GM23338 (cell line): ENCODE data around the gene ZNF469. TPM values are rescaled to one million over a fixed set of nuclear protein-coding genes. Genes with fewer than 3 reads are reported as not detected.

ENCODE experiments used
- ATAC-seq: fragments of 200-7000 bp; cut with Tn5 transposase; 3 replicates; pipeline ENCODE4 v1.9.1; 2020
- DNase-seq: peaks from one replicate; pipeline ENCODE4 v3.0.0-alpha.2; 2015; ENCODE audit warnings: low spot score
- H2AFZ ChIP-seq: fragments of 200-600 bp; sonication (generic); 2 replicates; pipeline ENCODE4 v1.8.0; 2016; ENCODE audit warnings: antibody characterized with exemption, mild to moderate bottlenecking, moderate library complexity
- H3F3A ChIP-seq: fragments of 200-600 bp; sonication (generic); replicated peaks from 2 replicates; pipeline ENCODE4 v1.8.0; 2017; ENCODE audit warnings: antibody characterized with exemption, mixed run types, low read depth
- H3K27ac ChIP-seq: fragments of 200-600 bp; sonication (generic); 2 replicates; pipeline ENCODE4 v1.6.1; 2016; ENCODE audit warnings: low read depth
- H3K27me3 ChIP-seq: fragments of 200-600 bp; sonication (generic); 2 replicates; pipeline ENCODE4 v1.8.0; 2016; ENCODE audit warnings: mild to moderate bottlenecking, mixed run types, moderate library complexity; ENCODE audit not compliant: insufficient read depth
- H3K36me3 ChIP-seq: fragments of 200-600 bp; sonication (generic); 2 replicates; pipeline ENCODE4 v1.8.0; 2016; ENCODE audit warnings: mild to moderate bottlenecking; ENCODE audit not compliant: insufficient read depth
- H3K4me1 ChIP-seq: fragments of 200-600 bp; sonication (generic); 2 replicates; pipeline ENCODE4 v1.8.0; 2016; ENCODE audit warnings: mild to moderate bottlenecking, moderate library complexity; ENCODE audit not compliant: insufficient read depth
- H3K4me2 ChIP-seq: fragments of 200-600 bp; sonication (generic); 2 replicates; pipeline ENCODE4 v1.7.1; 2017; ENCODE audit warnings: mixed run types
- H3K4me3 ChIP-seq: fragments of 200-600 bp; sonication (generic); 2 replicates; pipeline ENCODE4 v1.6.1; 2016; ENCODE audit warnings: mixed run types
- H3K79me2 ChIP-seq: fragments of 200-600 bp; sonication (generic); replicated peaks from 2 replicates; pipeline ENCODE4 v1.8.0; 2017; ENCODE audit warnings: mild to moderate bottlenecking; ENCODE audit not compliant: insufficient read depth
- H3K9me2 ChIP-seq: fragments of 200-600 bp; sonication (generic); 2 replicates; pipeline ENCODE4 v1.8.0; 2017; ENCODE audit not compliant: insufficient read depth
- H4K20me1 ChIP-seq: fragments of 200-600 bp; sonication (generic); replicated peaks from 2 replicates; pipeline ENCODE4 v1.8.0; 2017; ENCODE audit warnings: mild to moderate bottlenecking; ENCODE audit not compliant: insufficient read depth
- H3K27ac Mint-ChIP-seq: 2 replicates; pipeline ENCODE4 v1.8.0; 2020; ENCODE audit warnings: inconsistent platforms, mild to moderate bottlenecking, moderate library complexity, mixed read lengths
- H3K27me3 Mint-ChIP-seq: 3 replicates; pipeline ENCODE4 v1.8.0; 2022; ENCODE audit warnings: low read depth, mild to moderate bottlenecking, moderate library complexity, mixed read lengths, inconsistent platforms; ENCODE audit not compliant: insufficient read depth, poor library complexity
- H3K36me3 Mint-ChIP-seq: 3 replicates; pipeline ENCODE4 v1.8.0; 2021; ENCODE audit warnings: low read depth, mild to moderate bottlenecking, inconsistent platforms, moderate library complexity, mixed read lengths
- H3K4me1 Mint-ChIP-seq: 3 replicates; pipeline ENCODE4 v1.8.0; 2020; ENCODE audit warnings: mild to moderate bottlenecking, inconsistent platforms, mixed read lengths
- H3K4me3 Mint-ChIP-seq: 3 replicates; pipeline ENCODE4 v1.8.0; 2021; ENCODE audit warnings: moderate library complexity, mild to moderate bottlenecking, inconsistent platforms, mixed read lengths
- H3K9me3 Mint-ChIP-seq: 3 replicates; pipeline ENCODE4 v1.8.0; 2020; ENCODE audit warnings: moderate library complexity, mild to moderate bottlenecking, inconsistent platforms, mixed read lengths
- CREB1 ChIP-seq: fragments of 250-450 bp; sonication (Bioruptor Pico); IDR thresholded peaks from 2 replicates; pipeline ENCODE4 v1.5.0; 2020; ENCODE audit warnings: low read depth, mild to moderate bottlenecking, moderate library complexity
- EZH2 ChIP-seq: fragments of 200-600 bp; sonication (generic); IDR thresholded peaks from one replicate; pipeline ENCODE4 v1.8.0; 2017; ENCODE audit warnings: antibody characterized with exemption, mild to moderate bottlenecking, low read depth; ENCODE audit not compliant: unreplicated experiment
- EZH2phosphoT487 ChIP-seq: fragments of 200-600 bp; sonication (generic); IDR thresholded peaks from one replicate; pipeline ENCODE4 v1.8.1; 2018; ENCODE audit warnings: antibody characterized with exemption; ENCODE audit not compliant: unreplicated experiment
- JUNB ChIP-seq: IDR thresholded peaks from one replicate; pipeline ENCODE4 v1.6.1; 2016; ENCODE audit warnings: antibody characterized with exemption; ENCODE audit not compliant: unreplicated experiment
- NANOG ChIP-seq: IDR thresholded peaks from 2 replicates; pipeline ENCODE4 v1.6.1; 2016; ENCODE audit warnings: antibody characterized with exemption, borderline replicate concordance
- POLR2AphosphoS5 ChIP-seq: IDR thresholded peaks from 2 replicates; pipeline ENCODE4 v1.6.1; 2016; ENCODE audit warnings: antibody characterized with exemption, low read depth
- REST ChIP-seq: IDR thresholded peaks from one replicate; pipeline ENCODE4 v1.6.1; 2018; ENCODE audit warnings: antibody characterized with exemption; ENCODE audit not compliant: unreplicated experiment
- STAT1 ChIP-seq: IDR thresholded peaks from one replicate; pipeline ENCODE4 v1.6.1; 2016; ENCODE audit warnings: antibody characterized with exemption; ENCODE audit not compliant: unreplicated experiment
- ZNF114 ChIP-seq: fragments of 250-450 bp; sonication (Bioruptor Pico); IDR thresholded peaks from 2 replicates; pipeline ENCODE4 v1.5.0; 2020; ENCODE audit warnings: mild to moderate bottlenecking, moderate library complexity
- ZNF331 ChIP-seq: fragments of 250-450 bp; sonication (Bioruptor Pico); IDR thresholded peaks from 2 replicates; pipeline ENCODE4 v1.5.0; 2020; ENCODE audit warnings: low read depth, mild to moderate bottlenecking, moderate library complexity
- polyA plus RNA-seq: library from polyadenylated mRNA; unstranded; fragments of >200 nt; fragmentation: Nextera tagmentation; extraction: Ambion mirVana; gene quantifications from 2 replicates; pipeline ENCODE4 v1.2.1, GENCODE V29; 2016
- total RNA-seq: library from RNA; depleted of rRNA; stranded (reverse); fragments of >200 nt; shearing (Covaris generic); gene quantifications from 2 replicates; pipeline ENCODE4 v1.2.3, GENCODE V29; 2014
- TF ChIP-seq, protein P1 (sequence below), 2 experiments: fragments of 200-600 bp in 1 of 2; sonication (generic) in 1 of 2; conservative IDR thresholded peaks; 2 replicates each; pipeline versions ENCODE4 v1.5.1 to v1.6.1; 2016 to 2017; ENCODE audit warnings: antibody characterized with exemption in 2 of 2, low read depth in 2 of 2, mild to moderate bottlenecking in 2 of 2, moderate library complexity in 1 of 2
- TF ChIP-seq, protein P2 (sequence below): IDR thresholded peaks from 2 replicates; pipeline ENCODE4 v1.6.1; 2016; ENCODE audit warnings: antibody characterized with exemption
- TF ChIP-seq, protein P3 (sequence below): fragments of 250-450 bp; sonication (Bioruptor Pico); IDR thresholded peaks from 2 replicates; pipeline ENCODE4 v1.5.0; 2020; ENCODE audit warnings: mild to moderate bottlenecking, moderate library complexity

ZNF469 gene
- total and polyA plus RNA-seq, 2 experiments from 2014 or later: 0.23 to 1.9 TPM

GRCh38 chr16:88356727-88357199 lies 26.0 kb upstream of the ZNF469 start:
- H3K27me3 ChIP-seq: no peaks in the 10 kb centered on the region
- H3K4me3 ChIP-seq: no peak overlapping the region
- H3K36me3 ChIP-seq: no peaks in the 10 kb centered on the region
- TF ChIP-seq, protein P1, sequence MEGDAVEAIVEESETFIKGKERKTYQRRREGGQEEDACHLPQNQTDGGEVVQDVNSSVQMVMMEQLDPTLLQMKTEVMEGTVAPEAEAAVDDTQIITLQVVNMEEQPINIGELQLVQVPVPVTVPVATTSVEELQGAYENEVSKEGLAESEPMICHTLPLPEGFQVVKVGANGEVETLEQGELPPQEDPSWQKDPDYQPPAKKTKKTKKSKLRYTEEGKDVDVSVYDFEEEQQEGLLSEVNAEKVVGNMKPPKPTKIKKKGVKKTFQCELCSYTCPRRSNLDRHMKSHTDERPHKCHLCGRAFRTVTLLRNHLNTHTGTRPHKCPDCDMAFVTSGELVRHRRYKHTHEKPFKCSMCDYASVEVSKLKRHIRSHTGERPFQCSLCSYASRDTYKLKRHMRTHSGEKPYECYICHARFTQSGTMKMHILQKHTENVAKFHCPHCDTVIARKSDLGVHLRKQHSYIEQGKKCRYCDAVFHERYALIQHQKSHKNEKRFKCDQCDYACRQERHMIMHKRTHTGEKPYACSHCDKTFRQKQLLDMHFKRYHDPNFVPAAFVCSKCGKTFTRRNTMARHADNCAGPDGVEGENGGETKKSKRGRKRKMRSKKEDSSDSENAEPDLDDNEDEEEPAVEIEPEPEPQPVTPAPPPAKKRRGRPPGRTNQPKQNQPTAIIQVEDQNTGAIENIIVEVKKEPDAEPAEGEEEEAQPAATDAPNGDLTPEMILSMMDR (conservative IDR thresholded peaks at IDR 0.05; ENCODE audit: low read depth in 2 of 2): no peak
- TF ChIP-seq EZH2phosphoT487 (no peak), JUNB (no peak), STAT1 (no peak), POLR2AphosphoS5 (no peak), REST (no peak), NANOG (no peak), CREB1 (CRISPR knock-in tag) (no peak), EZH2 (no peak), ZNF331 (CRISPR knock-in tag) (no peak), ZNF114 (CRISPR knock-in tag) (no peak)
- TF ChIP-seq, protein P2, sequence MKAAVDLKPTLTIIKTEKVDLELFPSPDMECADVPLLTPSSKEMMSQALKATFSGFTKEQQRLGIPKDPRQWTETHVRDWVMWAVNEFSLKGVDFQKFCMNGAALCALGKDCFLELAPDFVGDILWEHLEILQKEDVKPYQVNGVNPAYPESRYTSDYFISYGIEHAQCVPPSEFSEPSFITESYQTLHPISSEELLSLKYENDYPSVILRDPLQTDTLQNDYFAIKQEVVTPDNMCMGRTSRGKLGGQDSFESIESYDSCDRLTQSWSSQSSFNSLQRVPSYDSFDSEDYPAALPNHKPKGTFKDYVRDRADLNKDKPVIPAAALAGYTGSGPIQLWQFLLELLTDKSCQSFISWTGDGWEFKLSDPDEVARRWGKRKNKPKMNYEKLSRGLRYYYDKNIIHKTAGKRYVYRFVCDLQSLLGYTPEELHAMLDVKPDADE: no peak
- TF ChIP-seq, protein P3, sequence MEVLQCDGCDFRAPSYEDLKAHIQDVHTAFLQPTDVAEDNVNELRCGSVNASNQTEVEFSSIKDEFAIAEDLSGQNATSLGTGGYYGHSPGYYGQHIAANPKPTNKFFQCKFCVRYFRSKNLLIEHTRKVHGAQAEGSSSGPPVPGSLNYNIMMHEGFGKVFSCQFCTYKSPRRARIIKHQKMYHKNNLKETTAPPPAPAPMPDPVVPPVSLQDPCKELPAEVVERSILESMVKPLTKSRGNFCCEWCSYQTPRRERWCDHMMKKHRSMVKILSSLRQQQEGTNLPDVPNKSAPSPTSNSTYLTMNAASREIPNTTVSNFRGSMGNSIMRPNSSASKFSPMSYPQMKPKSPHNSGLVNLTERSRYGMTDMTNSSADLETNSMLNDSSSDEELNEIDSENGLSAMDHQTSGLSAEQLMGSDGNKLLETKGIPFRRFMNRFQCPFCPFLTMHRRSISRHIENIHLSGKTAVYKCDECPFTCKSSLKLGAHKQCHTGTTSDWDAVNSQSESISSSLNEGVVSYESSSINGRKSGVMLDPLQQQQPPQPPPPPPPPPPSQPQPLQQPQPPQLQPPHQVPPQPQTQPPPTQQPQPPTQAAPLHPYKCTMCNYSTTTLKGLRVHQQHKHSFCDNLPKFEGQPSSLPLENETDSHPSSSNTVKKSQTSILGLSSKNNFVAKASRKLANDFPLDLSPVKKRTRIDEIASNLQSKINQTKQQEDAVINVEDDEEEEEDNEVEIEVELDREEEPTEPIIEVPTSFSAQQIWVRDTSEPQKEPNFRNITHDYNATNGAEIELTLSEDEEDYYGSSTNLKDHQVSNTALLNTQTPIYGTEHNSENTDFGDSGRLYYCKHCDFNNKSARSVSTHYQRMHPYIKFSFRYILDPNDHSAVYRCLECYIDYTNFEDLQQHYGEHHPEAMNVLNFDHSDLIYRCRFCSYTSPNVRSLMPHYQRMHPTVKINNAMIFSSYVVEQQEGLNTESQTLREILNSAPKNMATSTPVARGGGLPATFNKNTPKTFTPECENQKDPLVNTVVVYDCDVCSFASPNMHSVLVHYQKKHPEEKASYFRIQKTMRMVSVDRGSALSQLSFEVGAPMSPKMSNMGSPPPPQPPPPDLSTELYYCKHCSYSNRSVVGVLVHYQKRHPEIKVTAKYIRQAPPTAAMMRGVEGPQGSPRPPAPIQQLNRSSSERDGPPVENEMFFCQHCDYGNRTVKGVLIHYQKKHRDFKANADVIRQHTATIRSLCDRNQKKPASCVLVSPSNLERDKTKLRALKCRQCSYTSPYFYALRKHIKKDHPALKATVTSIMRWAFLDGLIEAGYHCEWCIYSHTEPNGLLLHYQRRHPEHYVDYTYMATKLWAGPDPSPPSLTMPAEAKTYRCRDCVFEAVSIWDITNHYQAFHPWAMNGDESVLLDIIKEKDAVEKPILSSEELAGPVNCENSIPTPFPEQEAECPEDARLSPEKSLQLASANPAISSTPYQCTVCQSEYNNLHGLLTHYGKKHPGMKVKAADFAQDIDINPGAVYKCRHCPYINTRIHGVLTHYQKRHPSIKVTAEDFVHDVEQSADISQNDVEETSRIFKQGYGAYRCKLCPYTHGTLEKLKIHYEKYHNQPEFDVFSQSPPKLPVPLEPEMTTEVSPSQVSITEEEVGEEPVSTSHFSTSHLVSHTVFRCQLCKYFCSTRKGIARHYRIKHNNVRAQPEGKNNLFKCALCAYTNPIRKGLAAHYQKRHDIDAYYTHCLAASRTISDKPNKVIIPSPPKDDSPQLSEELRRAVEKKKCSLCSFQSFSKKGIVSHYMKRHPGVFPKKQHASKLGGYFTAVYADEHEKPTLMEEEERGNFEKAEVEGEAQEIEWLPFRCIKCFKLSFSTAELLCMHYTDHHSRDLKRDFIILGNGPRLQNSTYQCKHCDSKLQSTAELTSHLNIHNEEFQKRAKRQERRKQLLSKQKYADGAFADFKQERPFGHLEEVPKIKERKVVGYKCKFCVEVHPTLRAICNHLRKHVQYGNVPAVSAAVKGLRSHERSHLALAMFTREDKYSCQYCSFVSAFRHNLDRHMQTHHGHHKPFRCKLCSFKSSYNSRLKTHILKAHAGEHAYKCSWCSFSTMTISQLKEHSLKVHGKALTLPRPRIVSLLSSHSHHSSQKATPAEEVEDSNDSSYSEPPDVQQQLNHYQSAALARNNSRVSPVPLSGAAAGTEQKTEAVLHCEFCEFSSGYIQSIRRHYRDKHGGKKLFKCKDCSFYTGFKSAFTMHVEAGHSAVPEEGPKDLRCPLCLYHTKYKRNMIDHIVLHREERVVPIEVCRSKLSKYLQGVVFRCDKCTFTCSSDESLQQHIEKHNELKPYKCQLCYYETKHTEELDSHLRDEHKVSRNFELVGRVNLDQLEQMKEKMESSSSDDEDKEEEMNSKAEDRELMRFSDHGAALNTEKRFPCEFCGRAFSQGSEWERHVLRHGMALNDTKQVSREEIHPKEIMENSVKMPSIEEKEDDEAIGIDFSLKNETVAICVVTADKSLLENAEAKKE (CRISPR knock-in tag): no peak
- no peak for DNase-seq
- H3F3A ChIP-seq: no peaks in the 10 kb centered on the region
- 0 out of 2 replicates have a peak, but pooled peaks cover 11% of the 10 kb centered on the region for H3K4me1 ChIP-seq
- H3K4me2 ChIP-seq: no peak overlapping the region
- H3K27me3 Mint-ChIP-seq: peaks cover 2% of the 10 kb centered on the region
- no peaks in the 10 kb centered on the region for H3K9me2 ChIP-seq
- no peak overlapping the region for H3K27ac ChIP-seq
- ATAC-seq: no peak
- H3K4me3 Mint-ChIP-seq: no peak overlapping the region
- no peak overlapping the region for H2AFZ ChIP-seq
- H3K27ac Mint-ChIP-seq: no peak overlapping the region
- peaks cover 9% of the 10 kb centered on the region; the same call in 2 of the 3 replicates for H3K4me1 Mint-ChIP-seq
- H3K36me3 Mint-ChIP-seq: no peaks in the 10 kb centered on the region
- H4K20me1 ChIP-seq: no peaks in the 10 kb centered on the region
- peaks cover 18% of the 10 kb centered on the region for H3K9me3 Mint-ChIP-seq
- H3K79me2 ChIP-seq: no peaks in the 10 kb centered on the region
